ENCODE results near the gene TPRX1. TPM values are rescaled to one million over a fixed set of nuclear protein-coding genes. Genes with fewer than 3 reads are reported as not detected.
A peak's percentile ranks its signal among the peaks of the same experiment; 100 is the strongest.

TPRX1 gene
- total RNA-seq, 1 experiment from 2014 or later, result not detected

GRCh38 chr19:47762151-47762550 is 42.2 kb downstream of the TPRX1 start:
- intact Hi-C loops (cut with micrococcal nuclease; ENCODE audit: unreplicated experiment), result no loop called here
- DNase-seq, result peak in 1 of 2 experiments; percentile 28
- peaks cover 3% of the 10 kb centered on the region; the same call in 1 of the 2 replicates for H3K36me3 ChIP-seq (ENCODE audit: low read depth)
- H3K9me3 ChIP-seq (ENCODE audit: insufficient read depth, low read depth), result no peaks in the 10 kb centered on the region
- ChIA-PET POLR2A (ENCODE audit: unreplicated experiment) (no interaction called here), CTCF (no interaction called here)
- no peak overlapping the region for H3K27ac ChIP-seq
- H3K27me3 ChIP-seq (ENCODE audit: insufficient read depth, low read depth), result no peaks in the 10 kb centered on the region
- H3K9me2 ChIP-seq (ENCODE audit: insufficient read depth), result no peaks in the 10 kb centered on the region
- no peak overlapping the region for H3K4me3 ChIP-seq
- no peak overlapping the region for H2AFZ ChIP-seq
- peaks cover 63% of the 10 kb centered on the region for H3F3A ChIP-seq (ENCODE audit: insufficient read depth, low read depth)
- H3K79me2 ChIP-seq (ENCODE audit: low read depth), result no peaks in the 10 kb centered on the region
- no peak overlapping the region for H3K4me2 ChIP-seq
- H3K4me1 ChIP-seq (replicated peaks; ENCODE audit: insufficient read depth), result no peaks in the 10 kb centered on the region
- no TSS peak for BruUV-seq (replicated peaks)
- H4K20me1 ChIP-seq (ENCODE audit: insufficient read depth), result peaks cover 16% of the 10 kb centered on the region
- no peak for TF ChIP-seq CTCF (conservative IDR thresholded peaks at IDR 0.05)
- TF ChIP-seq EZH2 (IDR thresholded peaks at IDR 0.05; ENCODE audit: low read depth), result no peak

GRCh38 chr19:47761566-47761965 is 42.8 kb downstream of the TPRX1 start:
- ChIA-PET POLR2A (ENCODE audit: unreplicated experiment) (no interaction called here), CTCF (no interaction called here)
- Histone ChIP-seq H3F3A (ENCODE audit: insufficient read depth, low read depth) (peaks cover 63% of the 10 kb centered on the region), H3K4me1 (replicated peaks; ENCODE audit: insufficient read depth) (no peaks in the 10 kb centered on the region), H3K9me2 (ENCODE audit: insufficient read depth) (no peaks in the 10 kb centered on the region), H2AFZ (no peak overlapping the region), H3K79me2 (ENCODE audit: low read depth) (no peaks in the 10 kb centered on the region), H3K4me2 (no peak overlapping the region), H3K27ac (no peak overlapping the region), H3K27me3 (ENCODE audit: insufficient read depth, low read depth) (no peaks in the 10 kb centered on the region), H4K20me1 (ENCODE audit: insufficient read depth) (peaks cover 16% of the 10 kb centered on the region), H3K9me3 (ENCODE audit: insufficient read depth, low read depth) (no peaks in the 10 kb centered on the region), H3K4me3 (no peak overlapping the region), H3K36me3 (ENCODE audit: low read depth) (peaks cover 3% of the 10 kb centered on the region; the same call in 1 of the 2 replicates)
- no TSS peak for BruUV-seq (replicated peaks)
- TF ChIP-seq EZH2 (IDR thresholded peaks at IDR 0.05; ENCODE audit: low read depth), result no peak
- no peak for TF ChIP-seq CTCF (conservative IDR thresholded peaks at IDR 0.05)
- peak in 1 of 2 experiments; percentile 40 for DNase-seq
- intact Hi-C loops (cut with micrococcal nuclease; ENCODE audit: unreplicated experiment), result no loop called here

GRCh38 chr19:47760632-47760999 is 43.7 kb downstream of the TPRX1 start:
- Histone ChIP-seq H3K27me3 (ENCODE audit: insufficient read depth, low read depth) (no peaks in the 10 kb centered on the region), H4K20me1 (ENCODE audit: insufficient read depth) (peaks cover 16% of the 10 kb centered on the region), H3K4me3 (no peak overlapping the region), H3K4me1 (replicated peaks; ENCODE audit: insufficient read depth) (no peaks in the 10 kb centered on the region), H3K9me2 (ENCODE audit: insufficient read depth) (no peaks in the 10 kb centered on the region), H3K4me2 (no peak overlapping the region), H2AFZ (no peak overlapping the region), H3K9me3 (ENCODE audit: insufficient read depth, low read depth) (no peaks in the 10 kb centered on the region), H3F3A (ENCODE audit: insufficient read depth, low read depth) (peaks cover 73% of the 10 kb centered on the region), H3K36me3 (ENCODE audit: low read depth) (peaks cover 5% of the 10 kb centered on the region), H3K79me2 (ENCODE audit: low read depth) (no peaks in the 10 kb centered on the region), H3K27ac (no peak overlapping the region)
- intact Hi-C loops (cut with micrococcal nuclease; ENCODE audit: unreplicated experiment), result no loop called here
- CTCF ChIA-PET, result no interaction called here
- TF ChIP-seq EZH2 (IDR thresholded peaks at IDR 0.05; ENCODE audit: low read depth) (no peak), CTCF (conservative IDR thresholded peaks at IDR 0.05) (no peak)
- DNase-seq, result no peak
- BruUV-seq (replicated peaks), result no TSS peak
- POLR2A ChIA-PET (ENCODE audit: unreplicated experiment), result no interaction called here
